ENCODE measurements around the gene SKIDA1.

DNA sequence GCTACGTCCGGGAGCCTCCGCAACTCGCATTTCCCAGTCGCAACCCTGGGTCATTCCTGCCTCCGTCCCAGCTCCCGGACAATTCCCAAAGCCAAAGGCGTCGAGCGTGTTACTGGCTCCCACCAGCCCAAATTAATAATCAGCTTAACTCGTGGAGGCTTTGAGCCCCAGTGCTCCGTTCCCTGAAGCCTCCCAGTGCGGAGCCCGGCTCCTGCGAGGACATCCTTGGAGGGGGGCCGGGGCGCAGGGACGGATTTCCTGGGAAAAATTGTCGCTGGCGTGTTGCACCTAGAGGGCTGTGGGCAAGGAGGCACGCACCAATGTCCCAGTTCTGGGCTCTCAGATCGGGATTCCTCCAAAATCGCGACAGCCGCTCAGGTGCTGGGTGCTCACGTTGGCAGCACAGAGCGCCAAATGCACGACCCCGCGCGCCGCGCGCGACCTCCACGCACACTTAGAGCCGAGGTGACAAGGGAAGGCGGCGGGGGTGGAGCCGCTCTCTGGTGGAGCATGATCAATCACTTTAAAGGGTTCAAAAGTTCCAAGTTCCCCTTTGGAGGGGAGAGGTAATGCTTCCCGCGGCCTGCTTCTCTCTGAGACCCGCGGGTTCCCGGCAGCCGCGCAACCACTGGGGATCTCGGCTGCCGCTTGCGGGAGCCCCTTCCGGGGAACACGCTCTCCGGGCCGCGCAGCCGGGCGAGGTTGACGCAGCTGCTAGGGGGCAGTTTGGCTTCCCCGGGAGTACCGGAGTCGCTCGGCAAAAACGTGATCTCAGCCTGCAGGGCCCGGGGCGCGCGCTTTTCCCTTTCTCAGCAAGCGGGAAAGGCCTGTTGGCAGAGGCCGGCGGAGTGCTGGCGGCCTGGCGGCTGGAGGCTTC, 25.5 kb downstream of the SKIDA1 start:
- TF ChIP-seq, protein P1, sequence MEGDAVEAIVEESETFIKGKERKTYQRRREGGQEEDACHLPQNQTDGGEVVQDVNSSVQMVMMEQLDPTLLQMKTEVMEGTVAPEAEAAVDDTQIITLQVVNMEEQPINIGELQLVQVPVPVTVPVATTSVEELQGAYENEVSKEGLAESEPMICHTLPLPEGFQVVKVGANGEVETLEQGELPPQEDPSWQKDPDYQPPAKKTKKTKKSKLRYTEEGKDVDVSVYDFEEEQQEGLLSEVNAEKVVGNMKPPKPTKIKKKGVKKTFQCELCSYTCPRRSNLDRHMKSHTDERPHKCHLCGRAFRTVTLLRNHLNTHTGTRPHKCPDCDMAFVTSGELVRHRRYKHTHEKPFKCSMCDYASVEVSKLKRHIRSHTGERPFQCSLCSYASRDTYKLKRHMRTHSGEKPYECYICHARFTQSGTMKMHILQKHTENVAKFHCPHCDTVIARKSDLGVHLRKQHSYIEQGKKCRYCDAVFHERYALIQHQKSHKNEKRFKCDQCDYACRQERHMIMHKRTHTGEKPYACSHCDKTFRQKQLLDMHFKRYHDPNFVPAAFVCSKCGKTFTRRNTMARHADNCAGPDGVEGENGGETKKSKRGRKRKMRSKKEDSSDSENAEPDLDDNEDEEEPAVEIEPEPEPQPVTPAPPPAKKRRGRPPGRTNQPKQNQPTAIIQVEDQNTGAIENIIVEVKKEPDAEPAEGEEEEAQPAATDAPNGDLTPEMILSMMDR (conservative IDR thresholded peaks at IDR 0.05): no peak
- TF ChIP-seq ZFX (IDR thresholded peaks at IDR 0.05): no peak
